Measurements from ENCODE around the gene GMCL2. TPM values are rescaled to one million over a fixed set of nuclear protein-coding genes. Genes with fewer than 3 reads are reported as not detected.

The GMCL2 gene
- total and polyA plus RNA-seq, 4 donors, result not detected

GRCh38 chr5:178213748-178214151 lies 26.6 kb upstream of the GMCL2 start:
- WGBS, result 37% methylated on average over 8 of the region's 8 CpGs
- Histone ChIP-seq H3K4me3 (ENCODE audit: low read depth in 1 of 3, low read length in 3 of 3) (no peak overlapping the region), H3K9me3 (ENCODE audit: control insufficient read depth in 4 of 4, low read length in 3 of 4) (no peaks in the 10 kb centered on the region), H3K9ac (ENCODE audit: low read depth in 1 of 2, low read length in 2 of 2) (no peak overlapping the region), H3K27ac (ENCODE audit: low read depth in 1 of 2, low read length in 2 of 2) (peak overlapping the region; percentile 53 to 76), H3K27me3 (ENCODE audit: control insufficient read depth in 4 of 4, insufficient read depth in 4 of 4, low read length in 3 of 4) (no peaks in the 10 kb centered on the region), H3K4me1 (ENCODE audit: control insufficient read depth in 4 of 4, insufficient read depth in 4 of 4, low read length in 3 of 4) (peaks cover 22 to 44% (median 39%) of the 10 kb centered on the region in 4 donors), H3K36me3 (ENCODE audit: control insufficient read depth in 4 of 4, insufficient read depth in 3 of 4, low read depth in 1 of 4, low read length in 3 of 4) (peaks cover 21 to 77% (median 58%) of the 10 kb centered on the region in 4 donors)
- peak; percentile 54 to 71 for TF ChIP-seq JUND (IDR thresholded peaks at IDR 0.05)
- TF ChIP-seq EGR1 (IDR thresholded peaks at IDR 0.05; ENCODE audit: low read depth in 2 of 2), result peak in 1 of 2 donors; percentile 46
- TF ChIP-seq RAD21 (IDR thresholded peaks at IDR 0.05), result peak in 1 of 2 donors; percentile 7
- TF ChIP-seq, protein P1, sequence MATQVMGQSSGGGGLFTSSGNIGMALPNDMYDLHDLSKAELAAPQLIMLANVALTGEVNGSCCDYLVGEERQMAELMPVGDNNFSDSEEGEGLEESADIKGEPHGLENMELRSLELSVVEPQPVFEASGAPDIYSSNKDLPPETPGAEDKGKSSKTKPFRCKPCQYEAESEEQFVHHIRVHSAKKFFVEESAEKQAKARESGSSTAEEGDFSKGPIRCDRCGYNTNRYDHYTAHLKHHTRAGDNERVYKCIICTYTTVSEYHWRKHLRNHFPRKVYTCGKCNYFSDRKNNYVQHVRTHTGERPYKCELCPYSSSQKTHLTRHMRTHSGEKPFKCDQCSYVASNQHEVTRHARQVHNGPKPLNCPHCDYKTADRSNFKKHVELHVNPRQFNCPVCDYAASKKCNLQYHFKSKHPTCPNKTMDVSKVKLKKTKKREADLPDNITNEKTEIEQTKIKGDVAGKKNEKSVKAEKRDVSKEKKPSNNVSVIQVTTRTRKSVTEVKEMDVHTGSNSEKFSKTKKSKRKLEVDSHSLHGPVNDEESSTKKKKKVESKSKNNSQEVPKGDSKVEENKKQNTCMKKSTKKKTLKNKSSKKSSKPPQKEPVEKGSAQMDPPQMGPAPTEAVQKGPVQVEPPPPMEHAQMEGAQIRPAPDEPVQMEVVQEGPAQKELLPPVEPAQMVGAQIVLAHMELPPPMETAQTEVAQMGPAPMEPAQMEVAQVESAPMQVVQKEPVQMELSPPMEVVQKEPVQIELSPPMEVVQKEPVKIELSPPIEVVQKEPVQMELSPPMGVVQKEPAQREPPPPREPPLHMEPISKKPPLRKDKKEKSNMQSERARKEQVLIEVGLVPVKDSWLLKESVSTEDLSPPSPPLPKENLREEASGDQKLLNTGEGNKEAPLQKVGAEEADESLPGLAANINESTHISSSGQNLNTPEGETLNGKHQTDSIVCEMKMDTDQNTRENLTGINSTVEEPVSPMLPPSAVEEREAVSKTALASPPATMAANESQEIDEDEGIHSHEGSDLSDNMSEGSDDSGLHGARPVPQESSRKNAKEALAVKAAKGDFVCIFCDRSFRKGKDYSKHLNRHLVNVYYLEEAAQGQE (IDR thresholded peaks at IDR 0.05), result no peak
- peak; percentile 89 to 92 for TF ChIP-seq RXRA (IDR thresholded peaks at IDR 0.05)
- no peak for TF ChIP-seq CTCF (IDR thresholded peaks at IDR 0.05; ENCODE audit: low read depth, low read length, missing input control)
- peak; percentile 82 for TF ChIP-seq SP1 (IDR thresholded peaks at IDR 0.05)
- TF ChIP-seq ZBTB33 (IDR thresholded peaks at IDR 0.05), result no peak
- TF ChIP-seq MAX (IDR thresholded peaks at IDR 0.05), result peak; percentile 19
- TF ChIP-seq, protein P2, sequence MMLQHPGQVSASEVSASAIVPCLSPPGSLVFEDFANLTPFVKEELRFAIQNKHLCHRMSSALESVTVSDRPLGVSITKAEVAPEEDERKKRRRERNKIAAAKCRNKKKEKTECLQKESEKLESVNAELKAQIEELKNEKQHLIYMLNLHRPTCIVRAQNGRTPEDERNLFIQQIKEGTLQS (IDR thresholded peaks at IDR 0.05), result peak; percentile 33
- TF ChIP-seq NR2F2 (IDR thresholded peaks at IDR 0.05), result peak; percentile 49
- TF ChIP-seq FOXA2 (IDR thresholded peaks at IDR 0.05), result no peak
- peak; percentile 94 to 97 for TF ChIP-seq HNF4A (conservative IDR thresholded peaks at IDR 0.05)
- no peak for TF ChIP-seq FOXA1 (IDR thresholded peaks at IDR 0.05)
- TF ChIP-seq YY1 (IDR thresholded peaks at IDR 0.05), result no peak
- no peak for TF ChIP-seq TAF1 (conservative IDR thresholded peaks at IDR 0.05)
- TF ChIP-seq GABPA (IDR thresholded peaks at IDR 0.05 in 1 of 2, conservative IDR thresholded peaks at IDR 0.05 in 1 of 2), result peak in 1 of 2 donors; percentile 31
- peak; percentile 88 for TF ChIP-seq HNF4G (IDR thresholded peaks at IDR 0.05)
- DNase-seq (ENCODE audit: low spot score), result no peak

Measured in liver (tissue), 9 donors.